Measurements from ENCODE around the gene BBX.

Gene BBX

GRCh38 chr3:107661447-107662123, 138.8 kb downstream of the BBX start:
- no peak for DNase-seq

GRCh38 chr3:107662124-107662507, 139.4 kb downstream of the BBX start:
- no peak for DNase-seq

GRCh38 chr3:107662586-107662985, 139.8 kb downstream of the BBX start:
- DNase-seq: no peak

- no peak for DNase-seq
Measured at GRCh38 chr3:107663266-107663665, 140.5 kb downstream of the BBX start.

- no peak for DNase-seq
Measured at GRCh38 chr3:107664614-107665013, 141.9 kb downstream of the BBX start.

GRCh38 chr3:107665351-107665750, 142.6 kb downstream of the BBX start:
- DNase-seq: no peak

GRCh38 chr3:107666853-107667252, 144.1 kb downstream of the BBX start:
- DNase-seq: no peak

GRCh38 chr3:107668416-107668815, 145.7 kb downstream of the BBX start:
- no peak for DNase-seq

GRCh38 chr3:107668963-107669362, 146.2 kb downstream of the BBX start:
- DNase-seq: no peak

GRCh38 chr3:107669669-107670068, 146.9 kb downstream of the BBX start:
- no peak for DNase-seq

GRCh38 chr3:107670986-107671385, 148.2 kb downstream of the BBX start:
- DNase-seq: no peak

- no peak for DNase-seq
Measured at GRCh38 chr3:107674371-107674770, 151.6 kb downstream of the BBX start.

GRCh38 chr3:107675233-107675900, 152.6 kb downstream of the BBX start:
- no peak for DNase-seq

- no peak for DNase-seq
Measured at GRCh38 chr3:107676469-107677309, 153.9 kb downstream of the BBX start.

GRCh38 chr3:107679921-107680320, 157.2 kb downstream of the BBX start:
- DNase-seq: no peak

- DNase-seq: no peak
Measured at GRCh38 chr3:107680698-107681097, 157.9 kb downstream of the BBX start.

GRCh38 chr3:107681396-107681795, 158.6 kb downstream of the BBX start:
- no peak for DNase-seq

- no peak for DNase-seq
Measured at GRCh38 chr3:107682580-107682979, 159.8 kb downstream of the BBX start.

- DNase-seq: no peak
Measured at GRCh38 chr3:107683447-107683846, 160.7 kb downstream of the BBX start.

- DNase-seq: no peak
Measured at GRCh38 chr3:107684431-107684925, 161.7 kb downstream of the BBX start.

GRCh38 chr3:107685383-107685782, 162.6 kb downstream of the BBX start:
- no peak for DNase-seq

- DNase-seq: no peak
Measured at GRCh38 chr3:107687056-107687581, 164.4 kb downstream of the BBX start.

- no peak for DNase-seq
Measured at GRCh38 chr3:107689355-107689754, 166.6 kb downstream of the BBX start.

All from SIG-M5 (cell line).